H1 (cell line): Measurements from ENCODE around the gene TSPOAP1. TPM values are rescaled to one million over a fixed set of nuclear protein-coding genes. Genes with fewer than 3 reads are reported as not detected.

Experiments
- CTCF ChIA-PET: fragments of 300-600 bp; sonication (Branson Sonifier 250); formaldehyde crosslinking; loops from one replicate; lab custom pipeline; 2021; ENCODE audit not compliant: partially characterized antibody; lab: Charles Lee
- POLR2A ChIA-PET: fragments of 300-600 bp; sonication (Branson Sonifier 250); formaldehyde crosslinking; loops from one replicate; lab custom pipeline; 2021; ENCODE audit warnings: inconsistent platforms; ENCODE audit not compliant: partially characterized antibody; lab: Charles Lee
- DNase-seq, 2 experiments: peaks; one replicate each; pipeline versions ENCODE4 v3.0.0 to v3.0.0-alpha.2; 2010 to 2022; ENCODE audit warnings: low spot score in 2 of 2, low read depth in 1 of 2, mixed read lengths in 1 of 2
- FAIRE-seq: peaks from 2 replicates; lab custom pipeline; 2011; peaks lifted over from hg19 to GRCh38; lab: Jason Lieb, UNC
- H2AFZ ChIP-seq: 2 replicates; pipeline ENCODE4 v1.8.1; 2012; ENCODE audit warnings: low read length, inconsistent platforms
- H2AK5ac ChIP-seq: 2 replicates; pipeline ENCODE4 v1.6.1; 2013; ENCODE audit warnings: low read depth, low read length
- H2BK120ac ChIP-seq: replicated peaks from 2 replicates; pipeline ENCODE3; 2013; ENCODE audit warnings: low read depth, low read length, inconsistent platforms
- H2BK12ac ChIP-seq: 2 replicates; pipeline ENCODE4 v1.6.1; 2013; ENCODE audit warnings: low read depth, low read length
- H2BK15ac ChIP-seq: 2 replicates; pipeline ENCODE4 v1.6.1; 2013; ENCODE audit warnings: low read length
- H2BK20ac ChIP-seq: 2 replicates; pipeline ENCODE4 v1.6.1; 2013; ENCODE audit warnings: low read length
- H2BK5ac ChIP-seq: 2 replicates; pipeline ENCODE4 v1.6.1; 2013; ENCODE audit warnings: low read depth, low read length
- H3K14ac ChIP-seq: 2 replicates; pipeline ENCODE4 v1.6.1; 2013; ENCODE audit warnings: inconsistent platforms; ENCODE audit not compliant: insufficient read length
- H3K18ac ChIP-seq: 2 replicates; pipeline ENCODE4 v1.6.1; 2013; ENCODE audit warnings: low read length; ENCODE audit errors: extremely low read depth
- H3K23ac ChIP-seq: 2 replicates; pipeline ENCODE4 v1.6.1; 2013; ENCODE audit warnings: inconsistent platforms; ENCODE audit not compliant: insufficient read length
- H3K23me2 ChIP-seq: 2 replicates; pipeline ENCODE4 v1.6.1; 2013; ENCODE audit warnings: low read depth, low read length
- H3K27ac ChIP-seq: 2 replicates; pipeline ENCODE4 v1.6.1; 2011; ENCODE audit warnings: low read depth, low read length, inconsistent platforms
- H3K27me3 ChIP-seq, 4 experiments: replicated peaks in 1 of 4; 1 replicate in 1 of 4; 2 replicates in 3 of 4; pipeline versions ENCODE4 v1.6.1 to v1.8.1; 2011 to 2013; ENCODE audit warnings: low read length in 3 of 4, mild to moderate bottlenecking in 3 of 4, inconsistent platforms in 2 of 4, mixed read lengths in 2 of 4, moderate library complexity in 1 of 4; ENCODE audit not compliant: control insufficient read depth in 3 of 4, insufficient read depth in 3 of 4; ENCODE audit errors: extremely low read depth in 1 of 4
- H3K36me3 ChIP-seq, 4 experiments: 2 replicates each; pipeline versions ENCODE4 v1.6.1 to v1.8.1; 2011 to 2013; ENCODE audit warnings: mild to moderate bottlenecking in 4 of 4, low read length in 3 of 4, moderate library complexity in 2 of 4, control low read depth in 1 of 4, inconsistent platforms in 1 of 4; ENCODE audit not compliant: insufficient read depth in 4 of 4, control insufficient read depth in 2 of 4
- H3K4ac ChIP-seq: replicated peaks from 2 replicates; pipeline ENCODE3; 2013; ENCODE audit warnings: low read length, low read depth, mixed read lengths, inconsistent platforms; ENCODE audit not compliant: insufficient read length
- H3K4me1 ChIP-seq, 4 experiments: replicated peaks in 1 of 4; 1 replicate in 1 of 4; 2 replicates in 3 of 4; pipeline versions ENCODE4 v1.6.1 to v1.8.1; 2011 to 2013; ENCODE audit warnings: low read length in 3 of 4, inconsistent platforms in 2 of 4, mixed read lengths in 1 of 4; ENCODE audit not compliant: insufficient read depth in 4 of 4, control insufficient read depth in 3 of 4
- H3K4me2 ChIP-seq, 2 experiments: 2 replicates each; pipeline versions ENCODE4 v1.6.1 to v1.8.1; 2011 to 2013; ENCODE audit warnings: low read depth in 2 of 2, low read length in 2 of 2, control low read depth in 1 of 2, inconsistent platforms in 1 of 2, mild to moderate bottlenecking in 1 of 2; ENCODE audit not compliant: insufficient read depth in 1 of 2
- H3K4me3 ChIP-seq, 4 experiments: fragments of 200-600, 300-600 bp in 1 of 4; sonication (generic), shearing (Covaris generic), sonication (Bioruptor Twin) in 1 of 4; 2 replicates each; pipeline versions ENCODE4 v1.5.1 to v1.8.1; 2011 to 2016; ENCODE audit warnings: low read length in 4 of 4, low read depth in 3 of 4, control low read depth in 2 of 4, inconsistent platforms in 2 of 4, mild to moderate bottlenecking in 2 of 4, mixed read lengths in 1 of 4, moderate library complexity in 1 of 4; ENCODE audit not compliant: insufficient read depth in 2 of 4; ENCODE audit errors: extremely low read depth in 1 of 4
- H3K56ac ChIP-seq: replicated peaks from 2 replicates; pipeline ENCODE3; 2013; ENCODE audit warnings: low read depth, mild to moderate bottlenecking, mixed read lengths, low read length, inconsistent platforms; ENCODE audit not compliant: insufficient read length
- H3K79me1 ChIP-seq: 2 replicates; pipeline ENCODE4 v1.6.1; 2013; ENCODE audit warnings: low read depth, low read length, control low read depth
- H3K79me2 ChIP-seq, 2 experiments: 2 replicates each; pipeline versions ENCODE4 v1.6.1 to v1.8.1; 2012 to 2013; ENCODE audit warnings: low read length in 2 of 2, mild to moderate bottlenecking in 2 of 2, inconsistent platforms in 1 of 2; ENCODE audit not compliant: insufficient read depth in 2 of 2, control insufficient read depth in 1 of 2
- H3K9ac ChIP-seq, 4 experiments: replicated peaks in 1 of 4; 1 replicate in 1 of 4; 2 replicates in 3 of 4; pipeline versions ENCODE4 v1.6.1 to v1.8.1; 2011 to 2013; ENCODE audit warnings: low read depth in 3 of 4, low read length in 3 of 4, control low read depth in 2 of 4, mild to moderate bottlenecking in 2 of 4, moderate library complexity in 2 of 4, inconsistent platforms in 1 of 4; ENCODE audit errors: extremely low read depth in 1 of 4
- H3K9me3 ChIP-seq, 2 experiments: 2 replicates each; pipeline versions ENCODE4 v1.6.1 to v1.8.1; 2012 to 2013; ENCODE audit warnings: mild to moderate bottlenecking in 2 of 2, moderate library complexity in 2 of 2, control low read depth in 1 of 2, inconsistent platforms in 1 of 2, low read depth in 1 of 2, low read length in 1 of 2, mixed read lengths in 1 of 2; ENCODE audit not compliant: insufficient read depth in 2 of 2
- H4K20me1 ChIP-seq, 2 experiments: replicated peaks in 1 of 2; 2 replicates each; pipeline versions ENCODE3 to v1.8.1; 2011 to 2013; ENCODE audit warnings: inconsistent platforms in 2 of 2, low read length in 2 of 2, mild to moderate bottlenecking in 1 of 2; ENCODE audit not compliant: insufficient read depth in 2 of 2, control insufficient read depth in 1 of 2
- H4K5ac ChIP-seq: 2 replicates; pipeline ENCODE4 v1.6.1; 2013; ENCODE audit warnings: low read length, low read depth, mixed read lengths, inconsistent platforms; ENCODE audit not compliant: insufficient read length
- H4K8ac ChIP-seq: 2 replicates; pipeline ENCODE4 v1.8.0; 2013; ENCODE audit warnings: mild to moderate bottlenecking, moderate library complexity, low read length, inconsistent platforms; ENCODE audit not compliant: insufficient read depth; ENCODE audit errors: extremely low read depth
- H4K91ac ChIP-seq: replicated peaks from 2 replicates; pipeline ENCODE3; 2013; ENCODE audit warnings: low read length, mixed read lengths, inconsistent platforms; ENCODE audit not compliant: insufficient read length
- CHD2 ChIP-seq: IDR thresholded peaks from 2 replicates; pipeline ENCODE4 v1.6.1; 2012; ENCODE audit warnings: low read length, improper control_type of control experiment
- GABPA ChIP-seq: IDR thresholded peaks from 2 replicates; pipeline ENCODE4 v1.6.1; 2011; ENCODE audit warnings: mild to moderate bottlenecking, low read length, moderate library complexity, borderline replicate concordance; ENCODE audit not compliant: insufficient read depth
- JUND ChIP-seq: IDR thresholded peaks from 2 replicates; pipeline ENCODE4 v1.6.1; 2011; ENCODE audit warnings: mild to moderate bottlenecking, improper control_type of control experiment, low read length
- PHF8 ChIP-seq: fragments of 200-600 bp; sonication (generic); conservative IDR thresholded peaks from 2 replicates; pipeline ENCODE4 v1.7.1; 2012; ENCODE audit warnings: low read depth, mild to moderate bottlenecking, inconsistent platforms, low read length, moderate library complexity
- TAF7 ChIP-seq: optimal IDR thresholded peaks from 2 replicates; pipeline ENCODE3; 2011; ENCODE audit warnings: low read depth, mild to moderate bottlenecking, inconsistent platforms, low read length, moderate library complexity, borderline replicate concordance
- ZNF274 ChIP-seq: IDR thresholded peaks from 2 replicates; pipeline ENCODE4 v1.7.0; 2012; ENCODE audit warnings: low read length, borderline replicate concordance; ENCODE audit errors: extremely low read depth
- WGBS, 2 experiments: shearing (Covaris generic) in 1 of 2; methylation state at CpG; one replicate each; pipeline versions ENCODE4 v1.1.6 to v1.1.7; 2013 to 2015; ENCODE audit warnings: low lambda C conversion rate in 2 of 2, mixed read lengths in 2 of 2, inconsistent platforms in 1 of 2, low coverage in 1 of 2, missing lambda C conversion rate in 1 of 2; ENCODE audit not compliant: insufficient replicate concordance in 2 of 2, insufficient coverage in 1 of 2, insufficient read length in 1 of 2; ENCODE audit errors: extremely low coverage in 1 of 2, missing lambda C conversion rate in 1 of 2; 5-methylcytosine and 5-hydroxymethylcytosine counted together
- polyA plus RNA-seq, 7 experiments: library from polyadenylated mRNA; depleted of rRNA in 3 of 7; stranded (reverse) in 5 of 7; unstranded in 2 of 7; fragments of >200 nt in 5 of 7; fragments of 200-250 nt in 2 of 7; gene quantifications; 1 replicate in 5 of 7; 2 replicates in 1 of 7; 4 replicates in 1 of 7; pipeline versions ENCODE4 v1.2.1 to v1.2.3, GENCODE V29; 2011 to 2013; ENCODE audit warnings: missing spikeins in 2 of 7, mixed read lengths in 2 of 7
- total RNA-seq: library from RNA; stranded (reverse); fragmentation: NEBNext Ultra II Directional; extraction: Animal tissue kit (Norgen Biotek cat#: 25700); gene quantifications from 2 replicates; pipeline ENCODE4 v1.2.1, GENCODE V29; 2021

Gene TSPOAP1
- total and polyA plus RNA-seq, 2 of the 8 experiments (the other 6 are each of a cell fraction or from before 2014, with no cell fraction given): 7.6 to 9.2 TPM

- H3K27ac ChIP-seq: no peak overlapping the region
- no peak overlapping the region for H2AK5ac ChIP-seq
- H2BK20ac ChIP-seq: no peak overlapping the region
- H3K14ac ChIP-seq: no peak overlapping the region
- FAIRE-seq (no peak), DNase-seq (peak in 1 of 2 experiments; percentile 16)
- no peak overlapping the region for H4K91ac ChIP-seq
- H2BK15ac ChIP-seq: no peak overlapping the region
- H3K4me2 ChIP-seq: peak overlapping the region in 1 of 2 experiments; percentile 20; a peak in 1 of 4 replicates
- no peak overlapping the region for H3K4ac ChIP-seq
- no peak overlapping the region for H2BK12ac ChIP-seq
- CTCF ChIA-PET: interaction anchor here (0.7 to 2.8 kb wide), 5 partner anchors 8 to 42 kb away, joined by 3 to 14 read pairs (median 3); no protein-coding TSS in a partner anchor
- H2AFZ ChIP-seq: no peak overlapping the region
- TF ChIP-seq TAF7: no peak
- no peak for TF ChIP-seq CHD2
- no peak for TF ChIP-seq JUND
- no peak for TF ChIP-seq PHF8
- no peak for TF ChIP-seq ZNF274
- TF ChIP-seq GABPA: no peak
- no peaks in the 10 kb centered on the region for H3K79me2 ChIP-seq
- no peak overlapping the region for H3K4me3 ChIP-seq
- H3K18ac ChIP-seq: no peak overlapping the region
- no peaks in the 10 kb centered on the region for H3K36me3 ChIP-seq
- H3K79me1 ChIP-seq: no peaks in the 10 kb centered on the region
- H3K23ac ChIP-seq: no peak overlapping the region
- no peaks in the 10 kb centered on the region for H4K20me1 ChIP-seq
- H3K56ac ChIP-seq: no peak overlapping the region
- no peak overlapping the region for H3K9ac ChIP-seq
- POLR2A ChIA-PET: interaction anchor here (2.4 kb wide), 1 partner anchor 25 kb away, joined by 9 read pairs; the partner anchor contains the start of gene SUPT4H1
- no peak overlapping the region for H4K5ac ChIP-seq
- no peaks in the 10 kb centered on the region for H3K27me3 ChIP-seq
- no peaks in the 10 kb centered on the region for H3K23me2 ChIP-seq
- peaks cover 6 to 15% (median 10%) of the 10 kb centered on the region in 4 experiments; a peak in 5 of 7 replicates for H3K4me1 ChIP-seq
- no peaks in the 10 kb centered on the region for H3K9me3 ChIP-seq
- 80% methylated on average over 5 of the region's 5 CpGs; no CpG with 5 or more reads in 1 of the 2 experiments for WGBS, 2 experiments
- H2BK5ac ChIP-seq: no peak overlapping the region
- H4K8ac ChIP-seq: no peak overlapping the region
- H2BK120ac ChIP-seq: no peak overlapping the region
Measured at GRCh38 chr17:58377661-58378060, 49.1 kb upstream of the TSPOAP1 start.
